Stimulated activated CD4-positive, alpha-beta T cell treated with anti-CD3 and anti-CD28 coated beads, Interleukin-12 subunit alpha, Interleukin-12 subunit beta, amount 100 ng/mL, for 48 hours (primary cell): ENCODE data around the gene TBX1.

ENCODE experiments used
- DNase-seq, 3 donors: peaks; one replicate each; pipeline ENCODE4 v3.0.0-alpha.2; 2020; ENCODE audit warnings: low read depth in 2 of 3, low spot score in 1 of 3

The TBX1 gene

GRCh38 chr22:19810381-19811201 lies 50.0 kb downstream of the TBX1 start:
- DNase-seq: no peak

GRCh38 chr22:19811211-19811621 lies 50.6 kb downstream of the TBX1 start:
- DNase-seq: no peak

GRCh38 chr22:19811811-19812771 lies 51.5 kb downstream of the TBX1 start:
- DNase-seq: no peak

- no peak for DNase-seq
These were observed 52.3 kb downstream of the TBX1 start for GRCh38 chr22:19812910-19813309.

GRCh38 chr22:19814428-19814827 lies 53.9 kb downstream of the TBX1 start:
- DNase-seq: no peak

- no peak for DNase-seq
These were observed 54.7 kb downstream of the TBX1 start for GRCh38 chr22:19815093-19815822.

GRCh38 chr22:19815823-19816290 lies 55.3 kb downstream of the TBX1 start:
- no peak for DNase-seq

- DNase-seq: no peak
These were observed 56.0 kb downstream of the TBX1 start for GRCh38 chr22:19816372-19817119.
